ENCODE measurements around the gene MRPS26. TPM values are rescaled to one million over a fixed set of nuclear protein-coding genes. Genes with fewer than 3 reads are reported as not detected.
A peak's percentile ranks its signal among the peaks of the same experiment; 100 is the strongest.
"Not testable (repeated sequence)": the region's sequence is repeated elsewhere in the genome, so short reads cannot be mapped to it uniquely, and the experiment has no call there.

Gene MRPS26
- total and polyA plus RNA-seq, 2 experiments from 2014 or later: 133 to 159 TPM

- TF ChIP-seq CTCF (IDR thresholded peaks at IDR 0.05; ENCODE audit: low read depth, low read length): no peak
- no peaks in the 10 kb centered on the region for H3K4me1 ChIP-seq (ENCODE audit: low read depth)
- no peaks in the 10 kb centered on the region for H3K27me3 ChIP-seq
- no peak overlapping the region for H3K4me3 ChIP-seq
- no peaks in the 10 kb centered on the region for H3K9me3 ChIP-seq (ENCODE audit: low read depth)
- peaks cover 29% of the 10 kb centered on the region for H3K36me3 ChIP-seq
- DNase-seq (ENCODE audit: low read depth in 1 of 2, low spot score in 1 of 2): no peak
- H3K27ac ChIP-seq: no peak overlapping the region
These were observed 24.1 kb upstream of the MRPS26 start for GRCh38 chr20:3021777-3022176.

GRCh38 chr20:3022559-3023490 is 23.0 kb upstream of the MRPS26 start:
- not testable (repeated sequence) for H3K9me3 ChIP-seq (ENCODE audit: low read depth); H3K4me1 ChIP-seq (ENCODE audit: low read depth); H3K27me3 ChIP-seq; H3K27ac ChIP-seq; H3K4me3 ChIP-seq
- H3K36me3 ChIP-seq: peaks cover 38% of the 10 kb centered on the region
- DNase-seq (ENCODE audit: low read depth in 1 of 2, low spot score in 1 of 2): peak in 1 of 2 donors; percentile 26

GRCh38 chr20:3027987-3028386 is 17.9 kb upstream of the MRPS26 start:
- H3K27me3 ChIP-seq: no peaks in the 10 kb centered on the region
- H3K9me3 ChIP-seq (ENCODE audit: low read depth): no peaks in the 10 kb centered on the region
- DNase-seq (ENCODE audit: low read depth in 1 of 2, low spot score in 1 of 2): no peak
- H3K4me3 ChIP-seq: no peak overlapping the region
- no peak overlapping the region for H3K27ac ChIP-seq
- H3K36me3 ChIP-seq: peaks cover 48% of the 10 kb centered on the region
- TF ChIP-seq CTCF (IDR thresholded peaks at IDR 0.05; ENCODE audit: low read depth, low read length): no peak
- H3K4me1 ChIP-seq (ENCODE audit: low read depth): no peaks in the 10 kb centered on the region

GRCh38 chr20:3031524-3032147 is 14.2 kb upstream of the MRPS26 start:
- TF ChIP-seq CTCF (IDR thresholded peaks at IDR 0.05; ENCODE audit: low read depth, low read length): no peak
- peaks cover 39% of the 10 kb centered on the region for H3K36me3 ChIP-seq

GRCh38 chr20:3032624-3033023 is 13.2 kb upstream of the MRPS26 start:
- peaks cover 36% of the 10 kb centered on the region for H3K36me3 ChIP-seq
- no peak for TF ChIP-seq CTCF (IDR thresholded peaks at IDR 0.05; ENCODE audit: low read depth, low read length)
- no peaks in the 10 kb centered on the region for H3K4me1 ChIP-seq (ENCODE audit: low read depth)

More at GRCh38 chr20:3031524-3032147, 14.2 kb upstream of the MRPS26 start:
- H3K4me3 ChIP-seq: no peak overlapping the region
- no peak for DNase-seq (ENCODE audit: low read depth in 1 of 2, low spot score in 1 of 2)
- no peaks in the 10 kb centered on the region for H3K9me3 ChIP-seq (ENCODE audit: low read depth)
- no peaks in the 10 kb centered on the region for H3K27me3 ChIP-seq
- H3K27ac ChIP-seq: no peak overlapping the region
- H3K4me1 ChIP-seq (ENCODE audit: low read depth): no peaks in the 10 kb centered on the region

GRCh38 chr20:3037654-3038053 is 8.2 kb upstream of the MRPS26 start:
- TF ChIP-seq CTCF (IDR thresholded peaks at IDR 0.05; ENCODE audit: low read depth, low read length): no peak
- Histone ChIP-seq H3K36me3 (peaks cover 38% of the 10 kb centered on the region), H3K27me3 (no peaks in the 10 kb centered on the region), H3K4me1 (ENCODE audit: low read depth) (no peaks in the 10 kb centered on the region), H3K27ac (no peak overlapping the region), H3K4me3 (no peak overlapping the region), H3K9me3 (ENCODE audit: low read depth) (no peaks in the 10 kb centered on the region)
- DNase-seq (ENCODE audit: low read depth in 1 of 2, low spot score in 1 of 2): no peak

More at GRCh38 chr20:3032624-3033023, 13.2 kb upstream of the MRPS26 start:
- H3K9me3 ChIP-seq (ENCODE audit: low read depth): no peaks in the 10 kb centered on the region
- no peaks in the 10 kb centered on the region for H3K27me3 ChIP-seq
- no peak for DNase-seq (ENCODE audit: low read depth in 1 of 2, low spot score in 1 of 2)
- H3K4me3 ChIP-seq: no peak overlapping the region
- no peak overlapping the region for H3K27ac ChIP-seq

Data from cardiac muscle cell (in vitro differentiated cells and primary cell).